H9 (cell line): ENCODE results near the gene SLAIN1. TPM values are rescaled to one million over a fixed set of nuclear protein-coding genes. Genes with fewer than 3 reads are reported as not detected.

Experiments
- DNase-seq: peaks from one replicate; pipeline ENCODE4 v3.0.0-alpha.2; 2017
- H2AFZ ChIP-seq: one replicate; pipeline ENCODE4 v1.6.1; 2013; ENCODE audit warnings: mild to moderate bottlenecking, low read length, control low read depth, moderate library complexity
- H2AK5ac ChIP-seq: 2 replicates; pipeline ENCODE4 v1.6.1; 2013; ENCODE audit warnings: low read length, control low read depth, mixed read lengths; ENCODE audit not compliant: insufficient read length
- H2BK120ac ChIP-seq: one replicate; pipeline ENCODE4 v1.6.1; 2013; ENCODE audit warnings: low read depth, mild to moderate bottlenecking, low read length, control low read depth, inconsistent platforms; ENCODE audit not compliant: poor library complexity, severe bottlenecking
- H2BK12ac ChIP-seq: 2 replicates; pipeline ENCODE4 v1.6.1; 2013; ENCODE audit warnings: low read length, control low read depth, mixed read lengths, low read depth; ENCODE audit not compliant: insufficient read length
- H2BK15ac ChIP-seq: 2 replicates; pipeline ENCODE4 v1.6.1; 2013; ENCODE audit warnings: low read depth, low read length, control low read depth
- H2BK20ac ChIP-seq: one replicate; pipeline ENCODE4 v1.6.1; 2013; ENCODE audit warnings: low read depth, mild to moderate bottlenecking, low read length, control low read depth, inconsistent platforms; ENCODE audit not compliant: poor library complexity, severe bottlenecking
- H2BK5ac ChIP-seq: 2 replicates; pipeline ENCODE4 v1.6.1; 2013; ENCODE audit warnings: low read length, control low read depth, mixed read lengths; ENCODE audit not compliant: insufficient read length
- H3K14ac ChIP-seq: 2 replicates; pipeline ENCODE4 v1.6.1; 2013; ENCODE audit warnings: low read length, control low read depth; ENCODE audit not compliant: insufficient read depth
- H3K18ac ChIP-seq: 2 replicates; pipeline ENCODE4 v1.6.1; 2013; ENCODE audit warnings: low read depth, mild to moderate bottlenecking, mixed read lengths, low read length, control low read depth; ENCODE audit not compliant: insufficient read length
- H3K23ac ChIP-seq: 2 replicates; pipeline ENCODE4 v1.6.1; 2013; ENCODE audit warnings: low read length, control low read depth, mixed read lengths, low read depth; ENCODE audit not compliant: insufficient read length
- H3K23me2 ChIP-seq: 2 replicates; pipeline ENCODE4 v1.6.1; 2013; ENCODE audit warnings: low read depth, mild to moderate bottlenecking, mixed read lengths, low read length, control low read depth; ENCODE audit not compliant: insufficient read length, poor library complexity, severe bottlenecking
- H3K27ac ChIP-seq: 2 replicates; pipeline ENCODE4 v1.5.1; 2013; ENCODE audit warnings: low read length, control low read depth, mixed read lengths, low read depth; ENCODE audit not compliant: insufficient read length
- H3K27me3 ChIP-seq: 2 replicates; pipeline ENCODE4 v1.6.1; 2013; ENCODE audit warnings: low read length, control low read depth, inconsistent platforms; ENCODE audit not compliant: insufficient read depth
- H3K4ac ChIP-seq: 2 replicates; pipeline ENCODE4 v1.6.1; 2013; ENCODE audit warnings: low read depth, mild to moderate bottlenecking, control low read depth, inconsistent platforms, low read length, moderate library complexity
- H3K4me1 ChIP-seq: 2 replicates; pipeline ENCODE4 v1.6.1; 2013; ENCODE audit warnings: low read length, control low read depth, inconsistent platforms; ENCODE audit not compliant: insufficient read depth
- H3K4me2 ChIP-seq: 2 replicates; pipeline ENCODE4 v1.6.1; 2013; ENCODE audit warnings: low read length, control low read depth, mixed read lengths; ENCODE audit not compliant: insufficient read length, insufficient read depth
- H3K56ac ChIP-seq: 2 replicates; pipeline ENCODE4 v1.6.1; 2013; ENCODE audit warnings: low read depth, mild to moderate bottlenecking, mixed read lengths, low read length, control low read depth; ENCODE audit not compliant: insufficient read length
- H3K79me1 ChIP-seq: 2 replicates; pipeline ENCODE4 v1.6.1; 2013; ENCODE audit warnings: low read depth, mild to moderate bottlenecking, moderate library complexity, low read length, control low read depth, inconsistent platforms; ENCODE audit not compliant: insufficient read depth, poor library complexity, severe bottlenecking
- H3K79me2 ChIP-seq: 2 replicates; pipeline ENCODE4 v1.6.1; 2013; ENCODE audit warnings: low read length, control low read depth, inconsistent platforms; ENCODE audit not compliant: insufficient read depth
- H3K9ac ChIP-seq: 2 replicates; pipeline ENCODE4 v1.6.1; 2013; ENCODE audit warnings: low read length, control low read depth, mixed read lengths; ENCODE audit not compliant: insufficient read length; ENCODE audit errors: extremely low read depth
- H3K9me3 ChIP-seq: one replicate; pipeline ENCODE4 v1.6.1; 2013; ENCODE audit warnings: low read depth, low read length, inconsistent platforms; ENCODE audit not compliant: control insufficient read depth
- H3T11ph ChIP-seq: one replicate; pipeline ENCODE4 v1.6.1; 2013; ENCODE audit warnings: mild to moderate bottlenecking, low read length, control low read depth, inconsistent platforms
- H4K20me1 ChIP-seq: one replicate; pipeline ENCODE4 v1.6.1; 2013; ENCODE audit not compliant: control insufficient read depth, insufficient read length, insufficient read depth
- H4K5ac ChIP-seq: 2 replicates; pipeline ENCODE4 v1.6.1; 2013; ENCODE audit warnings: low read depth, mild to moderate bottlenecking, mixed read lengths, low read length, control low read depth; ENCODE audit not compliant: insufficient read length
- H4K8ac ChIP-seq: replicated peaks from 2 replicates; pipeline ENCODE4 v1.6.1; 2013; ENCODE audit warnings: low read length, control low read depth, mixed read lengths, low read depth; ENCODE audit not compliant: insufficient read length
- H4K91ac ChIP-seq: 2 replicates; pipeline ENCODE4 v1.6.1; 2013; ENCODE audit warnings: low read depth, mild to moderate bottlenecking, moderate library complexity, mixed read lengths, low read length, control low read depth; ENCODE audit not compliant: insufficient read length
- H3K27ac Mint-ChIP-seq, 3 experiments: 2 replicates in 2 of 3; 3 replicates in 1 of 3; pipeline ENCODE4 v1.8.0; 2020 to 2021; ENCODE audit warnings: mixed read lengths in 3 of 3, mild to moderate bottlenecking in 1 of 3, moderate library complexity in 1 of 3
- H3K27me3 Mint-ChIP-seq: 2 replicates; pipeline ENCODE4 v1.8.0; 2021; ENCODE audit warnings: low read depth, mild to moderate bottlenecking, moderate library complexity, mixed read lengths
- H3K36me3 Mint-ChIP-seq, 3 experiments: 2 replicates in 2 of 3; 3 replicates in 1 of 3; pipeline ENCODE4 v1.8.0; 2020 to 2021; ENCODE audit warnings: low read depth in 3 of 3, mixed read lengths in 3 of 3; ENCODE audit not compliant: insufficient read depth in 1 of 3
- H3K4me1 Mint-ChIP-seq, 2 experiments: 2 replicates each; pipeline ENCODE4 v1.8.0; 2020; ENCODE audit warnings: mixed read lengths in 2 of 2
- H3K4me3 Mint-ChIP-seq, 2 experiments: 2 replicates in 1 of 2; 3 replicates in 1 of 2; pipeline ENCODE4 v1.8.0; 2020 to 2021; ENCODE audit warnings: mild to moderate bottlenecking in 2 of 2, mixed read lengths in 2 of 2, moderate library complexity in 1 of 2
- H3K9me3 Mint-ChIP-seq, 2 experiments: 2 replicates in 1 of 2; 3 replicates in 1 of 2; pipeline ENCODE4 v1.8.0; 2020; ENCODE audit warnings: mild to moderate bottlenecking in 2 of 2, mixed read lengths in 2 of 2, moderate library complexity in 1 of 2
- WGBS: extraction: QIAGEN DNeasy Blood & Tissue Kit; methylation state at CpG from one replicate; pipeline ENCODE4 v1.1.7; 2013; ENCODE audit warnings: missing lambda C conversion rate, low lambda C conversion rate, mixed read lengths; ENCODE audit not compliant: insufficient read length; ENCODE audit errors: extremely low coverage; 5-methylcytosine and 5-hydroxymethylcytosine counted together
- total RNA-seq: library from RNA; stranded (reverse); gene quantifications from 2 replicates; pipeline ENCODE4 v1.2.1, GENCODE V29; 2021
- TF ChIP-seq, protein P1 (sequence below): fragments of 200-600 bp; sonication (generic); conservative IDR thresholded peaks from 3 replicates; pipeline ENCODE4 v1.8.0; 2021; ENCODE audit warnings: antibody characterized with exemption, mild to moderate bottlenecking

Gene SLAIN1
- total RNA-seq, 1 experiment from 2014 or later: 23.2 TPM

- Histone ChIP-seq H3K9me3 (no peaks in the 10 kb centered on the region), H2BK120ac (no peak overlapping the region), H3K79me1 (no peaks in the 10 kb centered on the region), H3K23me2 (no peaks in the 10 kb centered on the region), H2BK15ac (no peak overlapping the region), H2BK20ac (no peak overlapping the region), H2BK5ac (no peak overlapping the region), H3K9ac (no peak overlapping the region), H3K4me2 (no peak overlapping the region), H2AFZ (no peak overlapping the region), H3K27ac (no peak overlapping the region), H3K4ac (no peak overlapping the region), H4K91ac (no peak overlapping the region), H4K20me1 (no peaks in the 10 kb centered on the region), H3K4me1 (no peaks in the 10 kb centered on the region), H4K8ac (no peak overlapping the region), H3K14ac (no peak overlapping the region), H2BK12ac (no peak overlapping the region), H3K23ac (no peak overlapping the region), H3K18ac (no peak overlapping the region), H4K5ac (no peak overlapping the region), H3K79me2 (no peaks in the 10 kb centered on the region), H2AK5ac (no peak overlapping the region), H3K56ac (no peak overlapping the region), H3K27me3 (no peaks in the 10 kb centered on the region), H3T11ph (no peak overlapping the region)
- Mint-ChIP-seq H3K4me1 (no peaks in the 10 kb centered on the region), H3K36me3 (no peaks in the 10 kb centered on the region), H3K27me3 (no peaks in the 10 kb centered on the region), H3K9me3 (peaks cover 0 to 6% of the 10 kb centered on the region in 2 experiments; a peak in 2 of 5 replicates), H3K27ac (no peak overlapping the region), H3K4me3 (no peak overlapping the region)
- TF ChIP-seq, protein P1, sequence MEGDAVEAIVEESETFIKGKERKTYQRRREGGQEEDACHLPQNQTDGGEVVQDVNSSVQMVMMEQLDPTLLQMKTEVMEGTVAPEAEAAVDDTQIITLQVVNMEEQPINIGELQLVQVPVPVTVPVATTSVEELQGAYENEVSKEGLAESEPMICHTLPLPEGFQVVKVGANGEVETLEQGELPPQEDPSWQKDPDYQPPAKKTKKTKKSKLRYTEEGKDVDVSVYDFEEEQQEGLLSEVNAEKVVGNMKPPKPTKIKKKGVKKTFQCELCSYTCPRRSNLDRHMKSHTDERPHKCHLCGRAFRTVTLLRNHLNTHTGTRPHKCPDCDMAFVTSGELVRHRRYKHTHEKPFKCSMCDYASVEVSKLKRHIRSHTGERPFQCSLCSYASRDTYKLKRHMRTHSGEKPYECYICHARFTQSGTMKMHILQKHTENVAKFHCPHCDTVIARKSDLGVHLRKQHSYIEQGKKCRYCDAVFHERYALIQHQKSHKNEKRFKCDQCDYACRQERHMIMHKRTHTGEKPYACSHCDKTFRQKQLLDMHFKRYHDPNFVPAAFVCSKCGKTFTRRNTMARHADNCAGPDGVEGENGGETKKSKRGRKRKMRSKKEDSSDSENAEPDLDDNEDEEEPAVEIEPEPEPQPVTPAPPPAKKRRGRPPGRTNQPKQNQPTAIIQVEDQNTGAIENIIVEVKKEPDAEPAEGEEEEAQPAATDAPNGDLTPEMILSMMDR: no peak
- DNase-seq: no peak
- WGBS: no CpG with 5 or more reads among the region's 6 CpGs
Measured at GRCh38 chr13:77807431-77808135, 110.1 kb downstream of the SLAIN1 start.
